Measurements from ENCODE around the gene OSTF1.

DNA sequence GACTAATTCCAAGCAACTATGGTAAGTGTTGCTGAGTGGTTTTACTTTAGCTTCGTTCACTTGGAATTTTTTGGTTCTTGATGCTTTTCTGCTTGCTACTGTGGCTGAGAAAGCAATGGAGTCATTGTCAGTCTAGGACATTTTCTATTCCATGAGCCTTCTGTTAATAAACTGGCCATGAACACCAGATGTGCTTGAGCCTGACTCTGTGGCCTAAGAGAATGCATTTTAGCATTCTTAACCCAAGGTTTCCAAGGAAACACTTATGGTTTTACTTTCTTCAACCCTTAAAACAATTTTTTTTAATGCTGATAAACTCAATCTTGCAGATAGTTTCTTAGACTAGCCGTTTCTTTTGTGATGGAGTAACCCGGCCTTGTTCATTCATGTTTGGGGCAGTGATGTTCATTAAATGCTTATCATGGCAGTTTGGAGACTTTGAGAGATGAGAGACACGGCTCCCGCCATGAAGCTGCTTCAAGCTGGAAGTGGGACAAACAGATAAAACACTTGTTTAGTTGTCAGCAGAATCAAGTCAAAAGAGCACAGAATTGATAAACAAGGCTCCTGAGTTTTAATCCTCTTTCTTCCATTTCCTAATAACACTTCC, 42.4 kb downstream of the OSTF1 start:
- TF ChIP-seq, protein P1, sequence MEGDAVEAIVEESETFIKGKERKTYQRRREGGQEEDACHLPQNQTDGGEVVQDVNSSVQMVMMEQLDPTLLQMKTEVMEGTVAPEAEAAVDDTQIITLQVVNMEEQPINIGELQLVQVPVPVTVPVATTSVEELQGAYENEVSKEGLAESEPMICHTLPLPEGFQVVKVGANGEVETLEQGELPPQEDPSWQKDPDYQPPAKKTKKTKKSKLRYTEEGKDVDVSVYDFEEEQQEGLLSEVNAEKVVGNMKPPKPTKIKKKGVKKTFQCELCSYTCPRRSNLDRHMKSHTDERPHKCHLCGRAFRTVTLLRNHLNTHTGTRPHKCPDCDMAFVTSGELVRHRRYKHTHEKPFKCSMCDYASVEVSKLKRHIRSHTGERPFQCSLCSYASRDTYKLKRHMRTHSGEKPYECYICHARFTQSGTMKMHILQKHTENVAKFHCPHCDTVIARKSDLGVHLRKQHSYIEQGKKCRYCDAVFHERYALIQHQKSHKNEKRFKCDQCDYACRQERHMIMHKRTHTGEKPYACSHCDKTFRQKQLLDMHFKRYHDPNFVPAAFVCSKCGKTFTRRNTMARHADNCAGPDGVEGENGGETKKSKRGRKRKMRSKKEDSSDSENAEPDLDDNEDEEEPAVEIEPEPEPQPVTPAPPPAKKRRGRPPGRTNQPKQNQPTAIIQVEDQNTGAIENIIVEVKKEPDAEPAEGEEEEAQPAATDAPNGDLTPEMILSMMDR (conservative IDR thresholded peaks at IDR 0.05 in 1 of 2, IDR thresholded peaks at IDR 0.05 in 1 of 2; ENCODE audit: low read depth in 1 of 2, low read length in 2 of 2), result no peak
- no peak for TF ChIP-seq EZH2 (IDR thresholded peaks at IDR 0.05; ENCODE audit: low read length, missing control alignments)
